Measurements from ENCODE around the gene ATAD3B.

GRCh38 chr1:1471389-1472052, at the start of gene ATAD3B:
- TF ChIP-seq POLR2AphosphoS5 (IDR thresholded peaks at IDR 0.05; ENCODE audit: low read depth) (peak; percentile 21; the same call in 1 of the 2 replicates), CTCF (IDR thresholded peaks at IDR 0.05; ENCODE audit: insufficient read depth, low read length) (no peak), REST (IDR thresholded peaks at IDR 0.05; ENCODE audit: insufficient replicate concordance, low read depth) (no peak), GABPA (IDR thresholded peaks at IDR 0.05; ENCODE audit: low read depth) (peak; percentile 77)
